Aorta (tissue), 5 donors: ENCODE data around the gene GAD2. TPM values are rescaled to one million over a fixed set of nuclear protein-coding genes. Genes with fewer than 3 reads are reported as not detected.

ENCODE experiments used
- ATAC-seq: fragments of 200-7000 bp; cut with Tn5 transposase; one replicate; pipeline ENCODE4 v1.9.1; 2022; ENCODE audit warnings: moderate library complexity; ENCODE audit not compliant: low FRiP score
- DNase-seq, 2 donors: peaks; one replicate each; pipeline ENCODE4 v3.0.0-alpha.2; 2020
- H3K27ac ChIP-seq, 2 donors: one replicate each; pipeline ENCODE4 v1.5.1; 2013; ENCODE audit warnings: low read length in 2 of 2, mild to moderate bottlenecking in 2 of 2, moderate library complexity in 2 of 2, control low read depth in 1 of 2, inconsistent platforms in 1 of 2, low read depth in 1 of 2
- H3K27me3 ChIP-seq, 2 donors: one replicate each; pipeline ENCODE4 v1.6.1; 2013; ENCODE audit warnings: control low read depth in 1 of 2, low read length in 1 of 2, mild to moderate bottlenecking in 1 of 2, moderate library complexity in 1 of 2; ENCODE audit not compliant: insufficient read depth in 2 of 2, control insufficient read depth in 1 of 2
- H3K36me3 ChIP-seq, 2 donors: one replicate each; pipeline ENCODE4 v1.6.1; 2013; ENCODE audit warnings: control low read depth in 1 of 2, low read length in 1 of 2, mild to moderate bottlenecking in 1 of 2; ENCODE audit not compliant: insufficient read depth in 2 of 2, control insufficient read depth in 1 of 2
- H3K4me1 ChIP-seq, 2 donors: one replicate each; pipeline ENCODE4 v1.6.1; 2013; ENCODE audit warnings: low read length in 2 of 2, control low read depth in 1 of 2, mild to moderate bottlenecking in 1 of 2, moderate library complexity in 1 of 2; ENCODE audit not compliant: insufficient read depth in 2 of 2, control insufficient read depth in 1 of 2
- H3K4me3 ChIP-seq, 2 donors: one replicate each; pipeline ENCODE4 v1.5.1; 2013; ENCODE audit warnings: low read length in 2 of 2, control low read depth in 1 of 2, mild to moderate bottlenecking in 1 of 2
- H3K9me3 ChIP-seq: one replicate; pipeline ENCODE4 v1.6.1; 2013; ENCODE audit warnings: mild to moderate bottlenecking, low read length; ENCODE audit not compliant: control insufficient read depth
- WGBS, 2 donors: extraction: QIAGEN DNeasy Blood & Tissue Kit; methylation state at CpG; one replicate each; pipeline ENCODE4 v1.1.7; 2013; 5-methylcytosine and 5-hydroxymethylcytosine counted together
- intact Hi-C, 2 donors: fragments of 100-400 bp; cut with DNase I; formaldehyde crosslinking; loops; one replicate each; pipeline versions ENCODE4 v1.14.2 to v1.15.0; 2022
- long read RNA-seq, 2 donors: library from polyadenylated mRNA; unstranded; transcript quantifications; one replicate each; pipeline ENCODE4 v2.0.0, GENCODE V29; 2020 to 2021
- polyA plus RNA-seq, 2 donors: library from polyadenylated mRNA; stranded (reverse); fragments of 200-250 nt; gene quantifications; one replicate each; pipeline ENCODE4 v1.2.3, GENCODE V29; 2013
- total RNA-seq, 2 donors: library from RNA; stranded (reverse); fragmentation: NEBNext Ultra II Directional; extraction: Animal tissue kit (Norgen Biotek cat#: 25700); gene quantifications; one replicate each; pipeline ENCODE4 v1.2.1, GENCODE V29; 2021
- donor health status: healthy with polysubstance abuse.
- donor health status: Bipolar disorder and iron deficiency.
- donor health status: DM: no; HTN: no; CAD: no.
- donor health status: DM: no; HTN: no; CAD: no.
- donor health status: DM: yes; HTN: yes; CAD: no.

GAD2 gene
- total RNA-seq (not detected), polyA plus RNA-seq (not detected)
- long read RNA-seq, donor 1: 0 reads
- long read RNA-seq, donor 2: 0 reads

- intact Hi-C loops: no loop called here
- Histone ChIP-seq H3K36me3 (no peaks in the 10 kb centered on the region), H3K27me3 (peaks cover 0 to 5% of the 10 kb centered on the region in 2 donors), H3K9me3 (peaks cover 3% of the 10 kb centered on the region), H3K27ac (no peak within 1 kb of the TSS), H3K4me1 (no peaks in the 10 kb centered on the region), H3K4me3 (peak within 1 kb of the TSS in 1 of 2 donors; percentile 8)
- ATAC-seq (no peak), DNase-seq (no peak)
- WGBS, 2 donors: 2% methylated on average over 60 of the region's 60 CpGs
Observed at GRCh38 chr10:26216585-26217395, at the start of gene GAD2. GAD2 (plus strand) TSS chr10:26216774; CDS start chr10:26216810, 36 bp downstream.

GRCh38 chr10:26169466-26169865 lies 47.1 kb upstream of the GAD2 start:
- Histone ChIP-seq H3K4me3 (no peak overlapping the region), H3K4me1 (no peaks in the 10 kb centered on the region), H3K27me3 (no peaks in the 10 kb centered on the region), H3K9me3 (no peaks in the 10 kb centered on the region), H3K27ac (no peak overlapping the region), H3K36me3 (no peaks in the 10 kb centered on the region)
- 38 to 51% methylated on average over 2 of the region's 2 CpGs for WGBS, 2 donors
- intact Hi-C loops: no loop called here
- ATAC-seq (no peak), DNase-seq (no peak)

GRCh38 chr10:26172131-26172530 lies 44.4 kb upstream of the GAD2 start:
- intact Hi-C loops: no loop called here
- Histone ChIP-seq H3K4me1 (no peaks in the 10 kb centered on the region), H3K4me3 (no peak overlapping the region), H3K36me3 (no peaks in the 10 kb centered on the region), H3K27ac (no peak overlapping the region), H3K27me3 (no peaks in the 10 kb centered on the region), H3K9me3 (no peaks in the 10 kb centered on the region)
- DNase-seq (no peak), ATAC-seq (no peak)
- 54 to 57% methylated on average over 7 of the region's 7 CpGs for WGBS, 2 donors

- 27 to 65% methylated on average over 2 of the region's 2 CpGs for WGBS, 2 donors
- H3K27ac ChIP-seq: no peak overlapping the region
- intact Hi-C loops: no loop called here
- DNase-seq (no peak), ATAC-seq (no peak)
- H3K36me3 ChIP-seq: no peaks in the 10 kb centered on the region
- H3K27me3 ChIP-seq: no peaks in the 10 kb centered on the region
- no peaks in the 10 kb centered on the region for H3K4me1 ChIP-seq
- H3K9me3 ChIP-seq: no peaks in the 10 kb centered on the region
- no peak overlapping the region for H3K4me3 ChIP-seq
Observed at GRCh38 chr10:26173837-26174236, 42.7 kb upstream of the GAD2 start.

- 78 to 90% methylated on average over 4 of the region's 4 CpGs for WGBS, 2 donors
- Histone ChIP-seq H3K27me3 (no peaks in the 10 kb centered on the region), H3K27ac (no peak overlapping the region), H3K9me3 (no peaks in the 10 kb centered on the region), H3K4me1 (no peaks in the 10 kb centered on the region), H3K36me3 (no peaks in the 10 kb centered on the region), H3K4me3 (no peak overlapping the region)
- DNase-seq: no peak
- intact Hi-C loops: no loop called here
- ATAC-seq: peak; percentile 15
Observed at GRCh38 chr10:26177341-26177740, 39.2 kb upstream of the GAD2 start.

- 56 to 75% methylated on average over 5 of the region's 5 CpGs for WGBS, 2 donors
- H3K27me3 ChIP-seq: no peaks in the 10 kb centered on the region
- no peaks in the 10 kb centered on the region for H3K9me3 ChIP-seq
- no peaks in the 10 kb centered on the region for H3K36me3 ChIP-seq
- ATAC-seq (no peak), DNase-seq (no peak)
- H3K4me3 ChIP-seq: no peak overlapping the region
- no peaks in the 10 kb centered on the region for H3K4me1 ChIP-seq
- H3K27ac ChIP-seq: no peak overlapping the region
- intact Hi-C loops: no loop called here
Observed at GRCh38 chr10:26194275-26194674, 22.3 kb upstream of the GAD2 start.

GRCh38 chr10:26197248-26197647 lies 19.3 kb upstream of the GAD2 start:
- intact Hi-C loops: no loop called here
- no peaks in the 10 kb centered on the region for H3K9me3 ChIP-seq
- no peak overlapping the region for H3K27ac ChIP-seq
- no peaks in the 10 kb centered on the region for H3K4me1 ChIP-seq
- H3K4me3 ChIP-seq: no peak overlapping the region
- no peak for DNase-seq
- WGBS, 2 donors: 88 to 93% methylated on average over 2 of the region's 2 CpGs
- no peak for ATAC-seq
- no peaks in the 10 kb centered on the region for H3K36me3 ChIP-seq
- H3K27me3 ChIP-seq: no peaks in the 10 kb centered on the region

- DNase-seq (no peak), ATAC-seq (no peak)
- H3K9me3 ChIP-seq: no peaks in the 10 kb centered on the region
- H3K27ac ChIP-seq: no peak overlapping the region
- H3K36me3 ChIP-seq: no peaks in the 10 kb centered on the region
- no peak overlapping the region for H3K4me3 ChIP-seq
- intact Hi-C loops: no loop called here
- H3K27me3 ChIP-seq: no peaks in the 10 kb centered on the region
- H3K4me1 ChIP-seq: no peaks in the 10 kb centered on the region
- 79 to 80% methylated on average over 9 of the region's 9 CpGs for WGBS, 2 donors
Observed at GRCh38 chr10:26198119-26198518, 18.5 kb upstream of the GAD2 start.

GRCh38 chr10:26199841-26200240 lies 16.7 kb upstream of the GAD2 start:
- Histone ChIP-seq H3K9me3 (no peaks in the 10 kb centered on the region), H3K27me3 (no peaks in the 10 kb centered on the region), H3K4me3 (no peak overlapping the region), H3K4me1 (no peaks in the 10 kb centered on the region), H3K36me3 (no peaks in the 10 kb centered on the region), H3K27ac (no peak overlapping the region)
- ATAC-seq (no peak), DNase-seq (no peak)
- intact Hi-C loops: no loop called here
- 51 to 67% methylated on average over 4 of the region's 4 CpGs for WGBS, 2 donors
